Glomerular visceral epithelial cell (primary cell): Measurements from ENCODE around the gene MROH8.

Source experiments
- DNase-seq: peaks from one replicate; pipeline ENCODE4 v3.0.0-alpha.2; 2016; ENCODE audit errors: extremely low spot score

Gene MROH8

GRCh38 chr20:37178839-37179682 is at the start of gene MROH8, which contains the start of gene RPN2:
MROH8 (minus strand) TSS chr20:37179548.
RPN2 (plus strand) TSS chr20:37179330; CDS start chr20:37179357, 27 bp downstream.
- DNase-seq: peak; percentile 99

- DNase-seq: no peak
Measured at GRCh38 chr20:37228656-37229055, 49.3 kb upstream of the MROH8 start.

- DNase-seq: no peak
Measured at GRCh38 chr20:37228082-37228481, 48.7 kb upstream of the MROH8 start.

- no peak for DNase-seq
Measured at GRCh38 chr20:37226889-37227288, 47.5 kb upstream of the MROH8 start.

- no peak for DNase-seq
Measured at GRCh38 chr20:37225146-37225545, 45.8 kb upstream of the MROH8 start.

- peak; percentile 67 for DNase-seq
Measured at GRCh38 chr20:37223053-37223452, 43.7 kb upstream of the MROH8 start.

- DNase-seq: no peak
Measured at GRCh38 chr20:37222086-37222485, 42.7 kb upstream of the MROH8 start.

GRCh38 chr20:37220731-37221130 is 41.4 kb upstream of the MROH8 start:
- DNase-seq: no peak

- no peak for DNase-seq
Measured at GRCh38 chr20:37219751-37220668, 40.7 kb upstream of the MROH8 start.

GRCh38 chr20:37218976-37219375 is 39.6 kb upstream of the MROH8 start:
- no peak for DNase-seq

- no peak for DNase-seq
Measured at GRCh38 chr20:37218441-37218840, 39.1 kb upstream of the MROH8 start.

GRCh38 chr20:37209661-37210314 is 30.4 kb upstream of the MROH8 start:
- DNase-seq: peak; percentile 9

GRCh38 chr20:37209193-37209592 is 29.8 kb upstream of the MROH8 start:
- no peak for DNase-seq

GRCh38 chr20:37207171-37207570 is 27.8 kb upstream of the MROH8 start:
- DNase-seq: no peak

- DNase-seq: no peak
Measured at GRCh38 chr20:37205794-37206193, 26.4 kb upstream of the MROH8 start.

GRCh38 chr20:37205130-37205529 is 25.8 kb upstream of the MROH8 start:
- DNase-seq: no peak

- DNase-seq: no peak
Measured at GRCh38 chr20:37204056-37204455, 24.7 kb upstream of the MROH8 start.

GRCh38 chr20:37202267-37202943 is 23.1 kb upstream of the MROH8 start:
- peak; percentile 89 for DNase-seq

GRCh38 chr20:37201827-37202162 is 22.4 kb upstream of the MROH8 start:
- DNase-seq: no peak

GRCh38 chr20:37200926-37201826 is 21.8 kb upstream of the MROH8 start:
- no peak for DNase-seq

- DNase-seq: no peak
Measured at GRCh38 chr20:37200376-37200775, 21.0 kb upstream of the MROH8 start.
